NCI-H2196 (cell line): ENCODE measurements around the gene NYAP1.
"Not testable (repeated sequence)": the region's sequence is repeated elsewhere in the genome, so short reads cannot be mapped to it uniquely, and the experiment has no call there.

Source experiments
- DNase-seq: peaks from one replicate; lab custom pipeline; 2025; ENCODE audit not compliant: unreplicated experiment; lab: John Stamatoyannopoulos, UW

NYAP1 gene

DNA sequence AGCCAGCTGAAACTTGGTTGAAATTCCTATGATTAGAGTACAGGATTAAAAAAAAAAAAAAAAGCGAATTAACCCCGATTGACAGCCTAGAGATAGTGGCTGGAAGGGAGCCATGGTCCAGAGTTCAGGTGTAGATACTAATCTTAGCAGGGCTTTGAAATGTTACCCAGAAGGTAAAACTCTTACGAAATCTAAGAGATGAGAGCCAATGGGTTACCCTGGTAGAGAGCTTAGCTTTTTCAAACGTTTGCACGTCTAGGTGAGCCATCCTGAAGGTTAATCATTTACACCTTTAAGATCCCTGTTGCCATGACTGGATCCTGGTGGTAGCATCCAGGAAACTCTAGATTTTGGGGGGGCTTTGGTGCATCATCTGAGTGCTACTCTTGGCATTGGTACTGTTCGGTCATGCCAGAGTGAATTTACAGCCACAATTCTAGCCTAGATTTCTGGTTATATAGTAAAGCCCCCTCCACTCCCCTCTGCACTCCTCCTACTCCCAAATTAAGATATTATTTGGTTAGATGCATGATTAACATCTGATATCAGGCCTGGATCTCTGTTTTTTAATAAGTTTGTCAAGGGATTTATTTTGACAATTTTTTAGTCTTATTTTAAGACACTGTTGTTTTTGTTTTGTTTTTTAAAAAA is 56.5 kb downstream of the NYAP1 start:
- no peak for DNase-seq

DNA sequence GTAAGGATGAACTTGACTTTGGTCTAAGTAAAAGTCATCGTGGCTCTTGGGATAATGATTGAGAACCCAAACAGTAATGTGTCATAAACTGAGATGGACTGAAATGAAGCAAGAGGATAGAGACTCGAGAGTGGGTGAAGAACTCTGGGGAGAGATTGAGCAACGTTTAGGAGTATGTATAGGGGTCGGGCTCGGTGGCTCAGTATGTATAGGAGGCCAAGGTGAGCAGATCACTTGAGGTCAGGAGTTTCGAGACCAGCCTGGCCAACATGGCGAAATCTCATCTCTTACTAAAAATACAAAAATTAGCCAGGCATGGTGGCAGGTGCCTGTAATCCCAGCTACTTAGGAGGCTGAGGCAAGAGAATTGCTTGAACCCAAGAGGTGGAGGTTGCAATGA is 57.6 kb downstream of the NYAP1 start:
- DNase-seq = not testable (repeated sequence)

DNA sequence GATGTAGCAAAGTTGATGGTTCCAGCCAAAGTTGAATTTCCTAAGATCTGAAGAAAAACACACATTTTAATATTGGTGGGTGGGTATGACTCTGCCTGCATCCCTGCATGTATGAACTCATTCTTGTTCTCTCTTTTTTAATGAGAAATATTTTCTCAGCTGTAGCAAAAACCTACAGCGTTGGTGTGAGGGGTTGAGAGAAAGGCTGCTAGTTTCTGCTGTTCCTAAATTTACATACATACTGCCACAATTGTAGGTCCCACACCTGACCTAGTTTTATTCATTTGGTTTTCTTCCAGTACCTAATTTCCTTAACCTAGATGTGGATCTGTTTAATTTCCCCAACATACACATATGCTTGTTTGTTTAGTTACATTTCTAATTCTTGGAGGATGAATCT is 59.9 kb downstream of the NYAP1 start:
- no peak for DNase-seq

DNA sequence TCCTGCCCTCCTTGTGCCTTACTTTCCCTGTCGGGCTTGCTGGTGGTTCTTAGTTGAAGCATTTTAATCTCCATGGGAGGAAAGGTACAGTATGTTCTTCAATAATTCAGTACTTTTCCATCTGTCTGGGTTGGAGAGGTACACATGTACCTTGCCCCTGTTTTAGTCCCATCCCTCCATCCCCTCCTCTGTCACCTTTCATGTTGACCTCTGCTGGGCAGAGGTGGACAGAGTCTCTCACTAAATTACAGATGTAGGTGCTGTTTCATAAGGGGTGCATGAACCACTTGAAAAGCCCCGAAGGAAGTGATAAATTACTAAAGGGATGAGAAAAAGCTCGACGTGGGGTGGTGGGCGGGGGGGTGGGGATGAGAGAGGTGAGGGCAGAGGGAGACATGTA is 60.7 kb downstream of the NYAP1 start:
- no peak for DNase-seq
